H9 (cell line): ENCODE measurements around the gene AK5. TPM values are rescaled to one million over a fixed set of nuclear protein-coding genes. Genes with fewer than 3 reads are reported as not detected.

Source experiments
- DNase-seq: peaks from one replicate; pipeline ENCODE4 v3.0.0-alpha.2; 2017
- H2AFZ ChIP-seq: one replicate; pipeline ENCODE4 v1.6.1; 2013; ENCODE audit warnings: mild to moderate bottlenecking, low read length, control low read depth, moderate library complexity
- H2AK5ac ChIP-seq: 2 replicates; pipeline ENCODE4 v1.6.1; 2013; ENCODE audit warnings: low read length, control low read depth, mixed read lengths; ENCODE audit not compliant: insufficient read length
- H2BK120ac ChIP-seq: one replicate; pipeline ENCODE4 v1.6.1; 2013; ENCODE audit warnings: low read depth, mild to moderate bottlenecking, low read length, control low read depth, inconsistent platforms; ENCODE audit not compliant: poor library complexity, severe bottlenecking
- H2BK12ac ChIP-seq: 2 replicates; pipeline ENCODE4 v1.6.1; 2013; ENCODE audit warnings: low read length, control low read depth, mixed read lengths, low read depth; ENCODE audit not compliant: insufficient read length
- H2BK15ac ChIP-seq: 2 replicates; pipeline ENCODE4 v1.6.1; 2013; ENCODE audit warnings: low read depth, low read length, control low read depth
- H2BK20ac ChIP-seq: one replicate; pipeline ENCODE4 v1.6.1; 2013; ENCODE audit warnings: low read depth, mild to moderate bottlenecking, low read length, control low read depth, inconsistent platforms; ENCODE audit not compliant: poor library complexity, severe bottlenecking
- H2BK5ac ChIP-seq: 2 replicates; pipeline ENCODE4 v1.6.1; 2013; ENCODE audit warnings: low read length, control low read depth, mixed read lengths; ENCODE audit not compliant: insufficient read length
- H3K14ac ChIP-seq: 2 replicates; pipeline ENCODE4 v1.6.1; 2013; ENCODE audit warnings: low read length, control low read depth; ENCODE audit not compliant: insufficient read depth
- H3K18ac ChIP-seq: 2 replicates; pipeline ENCODE4 v1.6.1; 2013; ENCODE audit warnings: low read depth, mild to moderate bottlenecking, mixed read lengths, low read length, control low read depth; ENCODE audit not compliant: insufficient read length
- H3K23ac ChIP-seq: 2 replicates; pipeline ENCODE4 v1.6.1; 2013; ENCODE audit warnings: low read length, control low read depth, mixed read lengths, low read depth; ENCODE audit not compliant: insufficient read length
- H3K23me2 ChIP-seq: 2 replicates; pipeline ENCODE4 v1.6.1; 2013; ENCODE audit warnings: low read depth, mild to moderate bottlenecking, mixed read lengths, low read length, control low read depth; ENCODE audit not compliant: insufficient read length, poor library complexity, severe bottlenecking
- H3K27ac ChIP-seq: 2 replicates; pipeline ENCODE4 v1.5.1; 2013; ENCODE audit warnings: low read length, control low read depth, mixed read lengths, low read depth; ENCODE audit not compliant: insufficient read length
- H3K27me3 ChIP-seq: 2 replicates; pipeline ENCODE4 v1.6.1; 2013; ENCODE audit warnings: low read length, control low read depth, inconsistent platforms; ENCODE audit not compliant: insufficient read depth
- H3K4ac ChIP-seq: 2 replicates; pipeline ENCODE4 v1.6.1; 2013; ENCODE audit warnings: low read depth, mild to moderate bottlenecking, control low read depth, inconsistent platforms, low read length, moderate library complexity
- H3K4me1 ChIP-seq: 2 replicates; pipeline ENCODE4 v1.6.1; 2013; ENCODE audit warnings: low read length, control low read depth, inconsistent platforms; ENCODE audit not compliant: insufficient read depth
- H3K4me2 ChIP-seq: 2 replicates; pipeline ENCODE4 v1.6.1; 2013; ENCODE audit warnings: low read length, control low read depth, mixed read lengths; ENCODE audit not compliant: insufficient read length, insufficient read depth
- H3K56ac ChIP-seq: 2 replicates; pipeline ENCODE4 v1.6.1; 2013; ENCODE audit warnings: low read depth, mild to moderate bottlenecking, mixed read lengths, low read length, control low read depth; ENCODE audit not compliant: insufficient read length
- H3K79me1 ChIP-seq: 2 replicates; pipeline ENCODE4 v1.6.1; 2013; ENCODE audit warnings: low read depth, mild to moderate bottlenecking, moderate library complexity, low read length, control low read depth, inconsistent platforms; ENCODE audit not compliant: insufficient read depth, poor library complexity, severe bottlenecking
- H3K79me2 ChIP-seq: 2 replicates; pipeline ENCODE4 v1.6.1; 2013; ENCODE audit warnings: low read length, control low read depth, inconsistent platforms; ENCODE audit not compliant: insufficient read depth
- H3K9ac ChIP-seq: 2 replicates; pipeline ENCODE4 v1.6.1; 2013; ENCODE audit warnings: low read length, control low read depth, mixed read lengths; ENCODE audit not compliant: insufficient read length; ENCODE audit errors: extremely low read depth
- H3K9me3 ChIP-seq: one replicate; pipeline ENCODE4 v1.6.1; 2013; ENCODE audit warnings: low read depth, low read length, inconsistent platforms; ENCODE audit not compliant: control insufficient read depth
- H3T11ph ChIP-seq: one replicate; pipeline ENCODE4 v1.6.1; 2013; ENCODE audit warnings: mild to moderate bottlenecking, low read length, control low read depth, inconsistent platforms
- H4K20me1 ChIP-seq: one replicate; pipeline ENCODE4 v1.6.1; 2013; ENCODE audit not compliant: control insufficient read depth, insufficient read length, insufficient read depth
- H4K5ac ChIP-seq: 2 replicates; pipeline ENCODE4 v1.6.1; 2013; ENCODE audit warnings: low read depth, mild to moderate bottlenecking, mixed read lengths, low read length, control low read depth; ENCODE audit not compliant: insufficient read length
- H4K8ac ChIP-seq: replicated peaks from 2 replicates; pipeline ENCODE4 v1.6.1; 2013; ENCODE audit warnings: low read length, control low read depth, mixed read lengths, low read depth; ENCODE audit not compliant: insufficient read length
- H4K91ac ChIP-seq: 2 replicates; pipeline ENCODE4 v1.6.1; 2013; ENCODE audit warnings: low read depth, mild to moderate bottlenecking, moderate library complexity, mixed read lengths, low read length, control low read depth; ENCODE audit not compliant: insufficient read length
- H3K27ac Mint-ChIP-seq, 3 experiments: 2 replicates in 2 of 3; 3 replicates in 1 of 3; pipeline ENCODE4 v1.8.0; 2020 to 2021; ENCODE audit warnings: mixed read lengths in 3 of 3, mild to moderate bottlenecking in 1 of 3, moderate library complexity in 1 of 3
- H3K27me3 Mint-ChIP-seq: 2 replicates; pipeline ENCODE4 v1.8.0; 2021; ENCODE audit warnings: low read depth, mild to moderate bottlenecking, moderate library complexity, mixed read lengths
- H3K36me3 Mint-ChIP-seq, 3 experiments: 2 replicates in 2 of 3; 3 replicates in 1 of 3; pipeline ENCODE4 v1.8.0; 2020 to 2021; ENCODE audit warnings: low read depth in 3 of 3, mixed read lengths in 3 of 3; ENCODE audit not compliant: insufficient read depth in 1 of 3
- H3K4me1 Mint-ChIP-seq, 2 experiments: 2 replicates each; pipeline ENCODE4 v1.8.0; 2020; ENCODE audit warnings: mixed read lengths in 2 of 2
- H3K4me3 Mint-ChIP-seq, 2 experiments: 2 replicates in 1 of 2; 3 replicates in 1 of 2; pipeline ENCODE4 v1.8.0; 2020 to 2021; ENCODE audit warnings: mild to moderate bottlenecking in 2 of 2, mixed read lengths in 2 of 2, moderate library complexity in 1 of 2
- H3K9me3 Mint-ChIP-seq, 2 experiments: 2 replicates in 1 of 2; 3 replicates in 1 of 2; pipeline ENCODE4 v1.8.0; 2020; ENCODE audit warnings: mild to moderate bottlenecking in 2 of 2, mixed read lengths in 2 of 2, moderate library complexity in 1 of 2
- total RNA-seq: library from RNA; stranded (reverse); gene quantifications from 2 replicates; pipeline ENCODE4 v1.2.1, GENCODE V29; 2021
- TF ChIP-seq, protein P1 (sequence below): fragments of 200-600 bp; sonication (generic); conservative IDR thresholded peaks from 3 replicates; pipeline ENCODE4 v1.8.0; 2021; ENCODE audit warnings: antibody characterized with exemption, mild to moderate bottlenecking

The AK5 gene
- total RNA-seq, 1 experiment from 2014 or later: 2.5 TPM

DNA sequence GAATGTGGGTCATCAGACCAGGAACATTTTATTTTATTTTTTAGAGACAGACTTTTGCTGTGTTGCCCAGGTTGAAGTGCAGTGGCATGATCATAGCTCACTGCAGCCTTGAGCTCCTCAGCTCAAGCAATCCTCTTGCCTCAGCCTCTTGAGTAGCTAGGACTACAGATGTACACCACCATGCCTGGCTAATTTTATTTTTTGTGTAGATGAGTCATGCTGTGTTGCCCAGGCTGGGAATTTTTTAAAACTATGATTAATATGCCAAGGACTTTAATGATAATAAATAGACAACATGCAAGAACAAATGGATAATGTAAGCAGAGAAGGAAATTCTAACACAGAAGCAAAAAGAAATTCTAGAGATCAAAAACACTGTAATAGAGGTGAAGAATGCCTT is 142.4 kb downstream of the AK5 start:
- H3K36me3 Mint-ChIP-seq: no peaks in the 10 kb centered on the region
- Histone ChIP-seq H3K23me2 (no peaks in the 10 kb centered on the region), H3K27ac (no peak overlapping the region), H2BK12ac (no peak overlapping the region), H3K9ac (no peak overlapping the region), H2BK20ac (no peak overlapping the region), H3K79me1 (no peaks in the 10 kb centered on the region), H3K14ac (no peak overlapping the region), H2BK15ac (no peak overlapping the region), H2BK5ac (no peak overlapping the region), H3K18ac (no peak overlapping the region), H3K56ac (no peak overlapping the region), H2AK5ac (no peak overlapping the region), H2BK120ac (no peak overlapping the region), H3T11ph (no peak overlapping the region), H4K8ac (no peak overlapping the region), H4K5ac (no peak overlapping the region), H3K9me3 (no peaks in the 10 kb centered on the region), H3K23ac (no peak overlapping the region), H4K91ac (no peak overlapping the region), H3K4me1 (no peaks in the 10 kb centered on the region), H2AFZ (no peak overlapping the region), H4K20me1 (no peaks in the 10 kb centered on the region), H3K4me2 (no peak overlapping the region), H3K27me3 (no peaks in the 10 kb centered on the region), H3K4ac (no peak overlapping the region), H3K79me2 (no peaks in the 10 kb centered on the region)
- no peaks in the 10 kb centered on the region for H3K27me3 Mint-ChIP-seq
- TF ChIP-seq, protein P1, sequence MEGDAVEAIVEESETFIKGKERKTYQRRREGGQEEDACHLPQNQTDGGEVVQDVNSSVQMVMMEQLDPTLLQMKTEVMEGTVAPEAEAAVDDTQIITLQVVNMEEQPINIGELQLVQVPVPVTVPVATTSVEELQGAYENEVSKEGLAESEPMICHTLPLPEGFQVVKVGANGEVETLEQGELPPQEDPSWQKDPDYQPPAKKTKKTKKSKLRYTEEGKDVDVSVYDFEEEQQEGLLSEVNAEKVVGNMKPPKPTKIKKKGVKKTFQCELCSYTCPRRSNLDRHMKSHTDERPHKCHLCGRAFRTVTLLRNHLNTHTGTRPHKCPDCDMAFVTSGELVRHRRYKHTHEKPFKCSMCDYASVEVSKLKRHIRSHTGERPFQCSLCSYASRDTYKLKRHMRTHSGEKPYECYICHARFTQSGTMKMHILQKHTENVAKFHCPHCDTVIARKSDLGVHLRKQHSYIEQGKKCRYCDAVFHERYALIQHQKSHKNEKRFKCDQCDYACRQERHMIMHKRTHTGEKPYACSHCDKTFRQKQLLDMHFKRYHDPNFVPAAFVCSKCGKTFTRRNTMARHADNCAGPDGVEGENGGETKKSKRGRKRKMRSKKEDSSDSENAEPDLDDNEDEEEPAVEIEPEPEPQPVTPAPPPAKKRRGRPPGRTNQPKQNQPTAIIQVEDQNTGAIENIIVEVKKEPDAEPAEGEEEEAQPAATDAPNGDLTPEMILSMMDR: no peak
- peaks cover 2 to 5% of the 10 kb centered on the region in 2 experiments; a peak in 2 of 5 replicates for H3K9me3 Mint-ChIP-seq
- no peak overlapping the region for H3K4me3 Mint-ChIP-seq
- H3K4me1 Mint-ChIP-seq: no peaks in the 10 kb centered on the region; a peak in 1 of 4 replicates
- no peak overlapping the region for H3K27ac Mint-ChIP-seq
- DNase-seq: no peak
